HG03097 (cell line): ENCODE measurements around the gene ARID1B.
"Not testable (repeated sequence)": the region's sequence is repeated elsewhere in the genome, so short reads cannot be mapped to it uniquely, and the experiment has no call there.

ENCODE experiments used
- ATAC-seq: cut with Tn5 transposase; IDR thresholded peaks from one replicate; pipeline ENCODE4 v1.9.1; 2021; ENCODE audit not compliant: unreplicated experiment, low FRiP score

The ARID1B gene

GRCh38 chr6:157143890-157144798 lies 367.0 kb downstream of the ARID1B start:
- ATAC-seq, result no peak

- no peak for ATAC-seq
These were observed 367.8 kb downstream of the ARID1B start for GRCh38 chr6:157144859-157145568.

- ATAC-seq, result no peak
These were observed 368.6 kb downstream of the ARID1B start for GRCh38 chr6:157145656-157146285.

GRCh38 chr6:157147054-157148026 lies 370.2 kb downstream of the ARID1B start:
- ATAC-seq, result not testable (repeated sequence)

GRCh38 chr6:157148391-157149323 lies 371.5 kb downstream of the ARID1B start:
- ATAC-seq, result no peak

GRCh38 chr6:157150076-157150475 lies 372.9 kb downstream of the ARID1B start:
- ATAC-seq, result no peak

GRCh38 chr6:157151029-157151428 lies 373.9 kb downstream of the ARID1B start:
- ATAC-seq, result no peak

- no peak for ATAC-seq
These were observed 374.8 kb downstream of the ARID1B start for GRCh38 chr6:157151989-157152388.

- ATAC-seq, result no peak
These were observed 375.4 kb downstream of the ARID1B start for GRCh38 chr6:157152556-157152955.

GRCh38 chr6:157155804-157156203 lies 378.6 kb downstream of the ARID1B start:
- no peak for ATAC-seq

- no peak for ATAC-seq
These were observed 380.1 kb downstream of the ARID1B start for GRCh38 chr6:157157258-157157657.

- ATAC-seq, result no peak
These were observed 381.3 kb downstream of the ARID1B start for GRCh38 chr6:157158456-157158855.

GRCh38 chr6:157158897-157159296 lies 381.7 kb downstream of the ARID1B start:
- ATAC-seq, result no peak

GRCh38 chr6:157159348-157159747 lies 382.2 kb downstream of the ARID1B start:
- ATAC-seq, result no peak

- ATAC-seq, result no peak
These were observed 384.7 kb downstream of the ARID1B start for GRCh38 chr6:157161912-157162311.

- ATAC-seq, result no peak
These were observed 385.7 kb downstream of the ARID1B start for GRCh38 chr6:157162766-157163433.

- no peak for ATAC-seq
These were observed 386.4 kb downstream of the ARID1B start for GRCh38 chr6:157163434-157164159.

GRCh38 chr6:157164972-157165371 lies 387.8 kb downstream of the ARID1B start:
- no peak for ATAC-seq
